Cerebellar nuclear complex (tissue), 1 donor: ENCODE measurements around the gene FAM174C.
"Not testable (repeated sequence)": the region's sequence is repeated elsewhere in the genome, so short reads cannot be mapped to it uniquely, and the experiment has no call there.

Experiments
- DNase-seq, 2 experiments: peaks; one replicate each; lab custom pipeline; 2025; lab: John Stamatoyannopoulos, UW

The FAM174C gene

DNA sequence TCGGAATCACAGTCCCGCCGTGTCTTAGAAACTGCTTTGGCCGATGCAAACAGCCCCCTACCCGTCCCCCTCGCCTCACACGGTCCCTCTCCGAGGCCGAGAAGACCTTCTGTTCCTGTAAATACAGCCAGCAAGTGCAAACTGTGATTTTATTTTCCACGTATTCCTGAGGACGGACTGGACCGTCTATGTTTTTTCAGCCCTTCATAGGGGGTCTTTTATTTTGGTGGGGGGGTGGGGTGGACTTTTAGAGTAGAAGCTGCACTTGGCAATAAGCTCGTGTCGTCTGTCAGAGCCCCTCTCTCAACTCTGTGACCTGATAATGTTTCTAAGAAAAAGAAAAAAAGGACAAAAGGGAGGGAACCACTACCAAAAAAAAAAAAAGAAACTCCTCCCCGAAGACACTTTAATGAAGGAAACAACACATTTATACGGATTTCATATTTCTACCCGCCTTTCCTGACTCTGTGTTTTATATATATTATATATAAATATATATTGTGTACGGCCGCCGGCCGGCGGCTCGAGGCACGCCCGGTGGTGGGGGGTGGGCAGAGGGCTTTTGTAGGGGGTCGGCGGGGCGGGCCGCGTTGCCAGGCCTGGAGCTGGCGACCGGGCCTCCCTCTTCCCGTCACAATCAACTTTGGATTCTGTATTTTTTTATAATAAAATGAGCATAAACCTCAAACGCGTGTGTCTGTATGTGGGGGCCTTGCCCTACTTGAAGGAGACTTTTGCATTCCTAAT is 25.6 kb downstream of the FAM174C start:
- DNase-seq = no peak

DNA sequence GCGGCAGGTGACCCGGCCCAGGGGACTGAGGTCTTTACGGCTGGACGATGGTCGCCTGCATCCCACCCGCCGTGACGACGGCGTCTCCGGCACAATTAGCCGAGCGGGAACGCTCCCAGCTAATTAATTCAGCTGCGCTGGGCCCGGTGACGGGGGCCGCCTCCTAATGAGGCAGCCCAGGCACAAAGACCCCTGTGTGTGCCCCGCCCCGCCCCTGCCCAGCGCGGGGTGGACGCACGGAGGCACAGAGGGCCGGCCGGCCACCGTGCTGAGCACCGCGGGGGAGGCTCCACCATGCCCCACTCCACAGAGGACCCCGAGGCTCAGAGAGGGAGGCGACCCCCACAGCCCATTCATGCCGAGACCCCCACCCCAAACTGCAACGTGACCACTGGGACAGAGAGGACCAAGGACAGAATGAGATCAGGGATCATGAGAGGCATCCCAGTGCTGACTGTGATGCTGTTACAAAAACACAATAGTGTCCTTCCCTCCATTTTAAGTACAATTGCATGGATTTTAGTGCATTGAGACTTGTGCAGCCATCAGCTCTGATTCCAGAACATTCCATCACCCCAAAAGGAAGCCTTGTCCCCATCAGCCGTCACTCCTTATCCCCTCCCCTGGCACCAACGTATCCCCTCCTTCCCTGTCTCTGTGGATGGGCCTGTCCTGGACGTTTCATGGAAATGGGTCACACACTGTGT is 27.4 kb downstream of the FAM174C start:
- no peak for DNase-seq

DNA sequence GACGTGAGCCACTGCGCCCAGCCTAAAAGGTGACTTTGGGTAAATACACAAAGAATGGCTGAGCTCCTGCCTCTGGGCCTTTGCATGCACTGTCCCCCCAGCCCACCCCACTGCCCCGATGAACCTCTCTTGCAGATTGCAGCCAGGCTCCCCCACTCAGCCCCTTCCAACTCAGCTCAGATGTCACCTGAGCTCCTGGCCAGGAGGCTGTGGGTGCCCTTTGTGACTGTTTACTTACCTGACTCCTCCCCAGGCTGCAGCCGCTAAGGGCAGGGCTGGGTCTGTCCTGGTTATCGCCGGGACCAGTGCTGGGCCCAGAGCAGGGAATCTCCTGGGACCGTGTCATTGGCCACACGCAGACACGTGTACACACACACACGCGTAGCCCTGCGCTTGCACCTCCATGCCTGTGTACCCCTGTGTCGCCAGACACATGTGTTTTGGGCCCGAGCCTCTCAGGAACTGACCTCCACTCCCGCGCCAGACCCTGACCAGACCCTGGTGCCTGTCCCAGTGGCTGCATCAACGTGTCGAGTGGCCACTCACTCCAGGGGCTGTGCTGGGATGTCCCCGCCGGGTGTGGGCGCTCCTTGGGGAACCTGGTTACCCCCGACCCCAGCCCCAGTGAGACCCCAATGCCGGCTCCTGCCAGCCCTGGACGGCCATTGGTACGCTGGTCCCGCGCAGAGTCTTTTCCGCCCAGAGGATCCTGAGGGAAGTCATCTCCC is 29.0 kb downstream of the FAM174C start:
- DNase-seq = no peak

DNA sequence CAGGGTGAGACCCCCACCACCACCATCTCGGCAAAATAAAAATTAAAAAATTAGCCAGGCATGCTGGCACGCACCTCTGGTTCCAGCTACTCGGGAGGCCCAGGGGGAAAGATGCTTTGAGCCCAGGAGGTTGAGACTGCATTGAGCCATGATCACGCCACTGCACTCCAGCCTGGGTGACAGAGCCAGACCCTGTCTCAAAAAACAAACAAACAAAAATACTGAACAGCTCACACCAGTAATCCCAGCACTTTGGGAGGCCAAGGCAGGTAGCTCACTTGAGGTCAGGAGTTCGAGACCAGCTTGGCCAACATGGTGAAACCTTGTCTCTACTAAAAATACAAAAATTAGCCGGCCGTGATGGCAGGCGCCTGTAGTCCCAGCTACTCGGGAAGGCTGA is 30.0 kb downstream of the FAM174C start:
- not testable (repeated sequence) for DNase-seq

DNA sequence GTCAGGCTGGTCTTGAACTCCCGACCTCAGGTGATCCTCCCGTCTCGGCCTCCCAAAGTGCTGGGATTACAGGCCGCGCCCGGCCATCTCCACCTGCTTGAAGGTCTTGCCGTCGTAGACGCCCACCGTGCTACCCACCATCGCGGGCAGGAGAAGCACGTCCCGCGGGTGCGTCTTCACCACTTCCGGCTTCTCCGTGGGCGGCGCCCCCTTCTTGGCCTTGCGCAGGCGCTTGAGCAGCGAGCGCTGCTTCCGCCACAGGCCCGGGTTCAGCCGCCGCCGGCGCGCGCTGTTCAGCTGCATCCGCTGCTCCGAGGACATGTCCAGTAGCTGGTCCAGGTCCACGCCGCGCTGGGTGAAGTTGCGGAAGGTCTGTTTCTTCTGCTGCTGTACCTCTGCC is 32.0 kb downstream of the FAM174C start:
- no peak for DNase-seq

DNA sequence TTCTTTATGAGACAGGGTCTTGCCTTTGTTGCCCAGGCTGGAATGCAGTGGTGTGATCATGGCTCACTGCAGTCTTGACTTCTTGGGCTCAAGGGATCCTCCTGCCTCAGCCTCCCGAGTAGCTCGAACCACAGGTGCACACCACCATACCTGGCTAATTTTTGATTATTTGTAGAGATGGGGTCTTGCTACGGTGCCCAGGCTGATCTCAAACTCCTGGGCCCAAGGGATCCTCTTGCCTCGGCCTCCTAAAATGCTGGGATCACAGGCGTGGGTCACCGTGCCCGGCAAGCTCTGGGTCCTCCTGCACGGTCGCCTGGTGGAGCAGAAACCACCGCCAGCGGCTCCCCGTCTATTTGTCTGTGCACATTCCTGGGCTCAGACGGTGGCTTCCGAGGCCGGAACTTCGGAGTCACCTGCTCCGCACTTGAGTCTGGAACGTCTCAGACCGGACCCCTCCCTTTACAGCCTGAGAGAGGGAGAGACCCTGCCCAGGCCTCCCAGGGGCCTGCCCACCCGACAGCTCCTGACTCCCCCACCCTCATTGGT is 32.5 kb downstream of the FAM174C start:
- no peak for DNase-seq

DNA sequence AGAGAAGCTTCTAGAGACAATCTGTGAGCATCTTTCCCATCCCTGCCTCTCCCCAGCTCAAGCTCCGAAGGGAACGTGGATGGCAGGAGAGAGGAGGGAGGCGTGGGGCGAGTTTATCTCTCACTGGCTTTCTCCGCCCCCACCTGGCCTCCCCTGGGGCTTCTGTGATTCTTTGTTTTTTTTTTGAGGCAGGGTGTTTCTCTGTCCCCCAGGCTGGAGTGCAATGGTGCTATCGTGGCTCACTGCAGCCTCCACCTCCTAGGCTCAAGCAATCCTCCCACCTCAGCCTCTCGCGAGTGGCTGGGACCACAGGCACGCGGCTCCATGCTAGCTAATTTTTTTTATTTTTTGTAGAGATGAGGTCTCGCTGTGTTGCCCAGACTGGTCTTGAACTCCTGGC is 33.4 kb downstream of the FAM174C start:
- DNase-seq = no peak

DNA sequence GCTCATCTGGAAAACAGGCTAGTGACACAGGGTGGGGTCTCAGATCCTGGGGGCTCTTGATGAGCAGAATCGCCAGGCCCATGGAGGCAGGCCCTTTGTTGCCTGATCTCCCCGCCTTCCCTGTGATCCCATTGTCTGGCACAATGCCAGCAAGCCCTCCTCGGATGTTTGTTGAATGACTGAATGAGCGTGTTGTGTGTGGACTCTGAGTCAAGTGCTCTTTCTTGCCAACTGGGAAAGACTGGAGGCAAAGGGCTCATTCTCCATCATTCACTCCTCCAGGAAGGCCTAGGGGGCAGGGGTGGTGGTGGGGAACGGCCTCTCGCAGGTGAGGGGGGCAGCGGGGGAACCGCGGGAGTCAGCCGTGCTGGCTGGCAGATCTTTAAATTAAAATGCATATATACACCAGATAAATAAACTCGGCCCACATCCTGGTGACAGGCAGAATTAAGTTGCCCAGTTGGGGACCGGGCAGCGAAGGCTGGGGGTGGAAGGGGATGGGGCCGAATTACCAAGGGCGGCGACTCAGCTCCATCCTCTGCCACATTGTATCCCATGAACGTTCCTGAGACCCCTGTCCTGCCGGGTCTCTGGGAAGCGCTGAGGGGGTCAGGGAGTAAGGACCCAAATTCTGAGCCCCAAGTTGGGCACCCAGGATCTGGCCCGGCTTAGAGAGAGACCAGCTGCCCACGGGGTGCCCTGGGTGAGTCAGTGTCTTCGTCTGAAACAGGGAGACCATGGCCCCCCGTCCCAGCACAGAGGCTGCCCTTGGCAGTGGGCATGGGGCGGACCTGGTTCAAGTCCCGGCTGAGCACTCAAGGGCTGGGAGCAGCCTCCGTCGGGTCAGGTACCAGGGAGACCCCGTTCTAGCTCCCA is 34.9 kb downstream of the FAM174C start:
- DNase-seq = no peak

DNA sequence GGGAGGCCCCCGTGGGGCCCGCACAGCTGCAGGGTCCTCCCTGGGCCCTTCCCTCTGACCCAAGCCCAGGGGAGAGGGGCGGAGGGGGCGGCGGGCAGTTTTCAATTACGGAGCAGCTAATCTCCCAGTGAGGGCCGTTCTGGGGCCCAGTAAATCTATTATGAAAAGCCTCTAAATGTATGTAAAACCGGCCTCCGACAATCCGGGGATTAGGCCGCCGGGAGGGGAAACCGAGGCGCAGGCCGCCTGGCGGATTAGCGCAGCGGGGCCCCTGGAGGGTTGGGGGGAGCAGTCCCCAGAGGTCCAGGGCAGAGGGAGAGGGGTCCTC is 35.5 kb downstream of the FAM174C start:
- no peak for DNase-seq

DNA sequence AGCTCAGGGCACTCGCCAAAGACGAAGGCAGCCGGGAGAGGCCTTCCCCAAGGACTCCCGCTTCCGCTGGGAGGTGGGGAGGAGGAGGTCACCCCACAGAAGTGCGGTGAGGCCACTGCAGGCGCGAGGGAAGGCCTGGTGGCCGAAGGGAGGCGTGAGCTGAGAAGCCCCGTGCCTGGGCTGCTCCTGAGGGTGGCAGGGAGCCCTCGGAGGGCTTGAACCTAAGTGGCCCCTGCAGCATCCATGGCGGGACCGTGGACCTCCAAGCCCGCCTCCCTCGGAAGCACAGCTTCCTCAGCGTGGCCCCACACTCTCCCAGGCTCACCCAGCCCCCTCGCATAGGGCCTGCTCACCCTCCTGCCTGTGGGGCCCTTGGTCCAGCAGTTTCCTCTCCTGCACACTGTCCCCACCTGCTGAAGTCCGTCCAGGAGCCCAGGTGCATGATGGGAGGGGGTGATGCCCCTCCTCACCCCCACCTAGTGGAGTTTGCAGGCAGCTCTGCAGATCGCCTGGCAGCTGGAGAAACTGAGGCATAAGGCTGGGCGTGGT is 36.3 kb downstream of the FAM174C start:
- DNase-seq = no peak

DNA sequence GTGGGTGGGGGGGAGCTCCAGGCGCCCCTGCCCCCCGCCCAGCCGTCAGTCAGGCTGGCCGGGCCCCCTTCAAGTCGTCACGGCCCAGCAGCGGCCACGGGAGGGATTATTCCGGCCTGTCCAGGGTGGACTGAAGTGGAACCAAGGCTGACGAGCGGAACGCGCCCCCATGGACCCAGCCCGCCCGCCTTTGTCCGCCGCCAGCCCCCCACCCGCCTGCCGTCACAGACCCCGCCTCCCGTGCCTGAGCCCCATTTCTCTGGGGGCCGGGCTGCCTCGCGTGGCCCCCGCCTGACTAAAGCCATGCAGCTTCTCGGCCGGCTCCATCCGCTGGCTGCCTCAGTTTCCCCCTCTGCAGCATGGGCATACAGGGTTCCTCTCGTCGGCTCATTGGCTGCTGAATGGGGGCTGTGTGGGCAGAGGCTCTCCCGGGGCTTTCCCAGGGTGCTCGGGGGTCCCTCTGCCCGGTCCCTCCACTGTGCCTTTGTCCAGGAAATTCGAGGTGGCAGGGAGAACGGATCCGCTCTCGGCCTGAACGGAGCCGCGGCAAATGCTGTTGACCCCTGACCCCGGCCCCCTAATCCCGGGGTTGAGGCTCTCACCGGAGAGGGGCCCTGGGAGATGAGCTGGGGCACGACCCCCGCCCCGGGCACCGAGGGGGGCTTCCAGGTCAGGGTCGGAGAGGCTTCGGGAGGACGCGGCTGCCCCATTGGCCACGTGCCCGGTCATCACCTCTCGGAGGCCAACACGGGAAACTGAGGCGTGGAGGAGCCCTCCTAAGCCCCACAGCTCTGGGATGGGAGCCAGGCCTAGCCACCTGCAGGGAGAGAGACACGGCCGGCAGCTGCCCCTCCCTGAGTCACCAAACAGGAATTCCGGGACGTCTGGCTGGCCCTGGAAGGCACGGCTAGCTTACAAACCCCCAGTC is 37.7 kb downstream of the FAM174C start:
- DNase-seq = no peak

DNA sequence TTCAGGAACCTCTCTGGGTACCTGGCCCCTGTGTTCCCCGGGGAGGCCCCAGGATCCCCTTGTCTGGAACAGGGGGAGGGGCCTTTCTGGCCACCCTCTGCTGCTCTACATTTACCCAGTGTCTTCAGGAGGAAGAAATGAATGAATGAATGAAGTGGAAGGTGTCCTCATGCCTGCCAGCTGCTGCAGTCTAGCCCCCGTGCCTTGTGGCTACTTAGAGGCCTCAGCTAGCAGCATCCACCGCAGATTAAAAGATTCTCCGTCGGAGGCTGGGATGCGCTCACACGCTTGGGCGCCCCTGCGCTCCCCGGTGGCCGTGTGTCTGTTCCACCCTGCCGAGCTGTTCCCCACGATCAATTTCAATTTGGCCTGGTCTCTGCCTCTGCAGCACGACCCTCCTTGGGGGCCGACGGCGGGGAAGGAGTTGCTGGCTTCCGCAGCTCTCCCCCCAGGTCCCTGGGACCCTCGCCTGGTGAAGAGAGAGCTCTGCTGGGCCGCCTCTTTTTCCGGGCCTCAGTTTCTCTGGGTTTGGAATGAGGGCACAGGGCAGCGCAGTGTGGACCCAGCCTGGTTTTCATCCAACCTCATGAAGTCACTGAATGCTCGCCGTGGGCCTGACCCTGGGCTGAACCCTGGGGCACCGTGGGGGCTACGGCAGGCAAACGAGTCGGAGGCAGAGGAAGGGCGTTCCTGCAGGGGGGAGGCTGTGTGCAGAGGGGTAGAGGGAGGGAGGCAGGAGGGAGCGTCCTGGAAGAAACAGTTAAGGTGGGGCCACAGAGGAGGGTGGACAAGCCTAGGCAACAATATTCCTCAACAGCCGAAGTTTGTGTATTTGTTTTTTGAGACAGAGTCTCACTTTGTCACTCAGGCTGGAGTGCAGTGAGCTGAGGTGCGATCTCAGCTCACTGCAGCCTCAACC is 38.6 kb downstream of the FAM174C start:
- DNase-seq = no peak

DNA sequence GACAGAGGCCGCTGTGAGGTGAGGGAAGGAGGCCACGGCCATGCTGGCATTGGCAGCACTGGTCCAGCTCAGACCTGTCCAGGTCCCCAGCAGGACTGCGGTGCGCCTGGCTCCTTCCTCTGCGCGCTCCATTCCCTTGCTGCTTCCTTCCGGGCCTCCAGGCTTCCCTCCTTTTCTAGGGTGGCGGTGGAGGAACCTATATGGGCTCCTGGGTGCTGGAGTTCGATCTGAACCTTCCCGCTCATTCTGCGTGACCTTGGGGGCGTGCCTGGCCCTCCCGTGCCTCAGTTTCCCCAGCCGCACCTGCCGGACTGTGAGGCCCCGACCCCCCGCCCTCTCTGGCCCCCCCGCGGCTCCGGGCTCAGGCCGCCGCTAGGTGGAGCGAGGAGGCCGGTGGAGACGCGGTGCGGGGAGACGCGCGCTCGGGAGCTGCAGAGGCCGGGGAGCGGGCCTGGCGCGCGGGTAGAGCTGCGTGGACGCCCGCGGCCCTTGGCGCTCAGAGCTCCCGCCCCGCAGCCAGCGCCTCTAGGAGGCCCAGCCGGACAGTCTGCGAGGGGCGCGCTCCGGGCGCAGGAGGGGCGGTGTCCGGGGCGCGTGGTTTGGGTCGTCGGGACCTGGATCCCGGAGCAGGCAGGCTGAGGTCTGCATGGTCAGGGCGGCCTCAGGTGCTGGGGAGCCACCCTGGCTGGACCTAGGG is 40.3 kb downstream of the FAM174C start:
- peak in 1 of 2 experiments; percentile 10 for DNase-seq

DNA sequence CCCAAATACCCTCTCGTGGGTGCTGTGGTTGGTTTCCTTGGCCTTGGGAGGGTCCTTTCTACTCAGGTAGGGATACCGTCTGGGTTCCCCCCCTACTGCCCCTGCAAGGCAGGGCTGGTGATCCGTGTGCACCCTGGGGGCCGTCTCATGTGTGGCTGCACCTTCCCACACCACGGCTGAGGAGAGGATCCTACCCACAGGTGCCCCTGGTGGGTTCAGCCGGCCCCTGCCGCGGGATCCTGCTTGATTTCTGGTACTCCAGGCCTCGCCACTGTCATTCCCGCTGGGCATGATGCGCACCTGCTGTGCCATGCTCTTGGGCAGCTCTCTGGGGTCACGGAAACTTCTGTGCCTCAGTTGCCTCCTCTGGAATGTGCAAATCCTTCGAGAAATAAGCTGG is 41.1 kb downstream of the FAM174C start:
- no peak for DNase-seq

DNA sequence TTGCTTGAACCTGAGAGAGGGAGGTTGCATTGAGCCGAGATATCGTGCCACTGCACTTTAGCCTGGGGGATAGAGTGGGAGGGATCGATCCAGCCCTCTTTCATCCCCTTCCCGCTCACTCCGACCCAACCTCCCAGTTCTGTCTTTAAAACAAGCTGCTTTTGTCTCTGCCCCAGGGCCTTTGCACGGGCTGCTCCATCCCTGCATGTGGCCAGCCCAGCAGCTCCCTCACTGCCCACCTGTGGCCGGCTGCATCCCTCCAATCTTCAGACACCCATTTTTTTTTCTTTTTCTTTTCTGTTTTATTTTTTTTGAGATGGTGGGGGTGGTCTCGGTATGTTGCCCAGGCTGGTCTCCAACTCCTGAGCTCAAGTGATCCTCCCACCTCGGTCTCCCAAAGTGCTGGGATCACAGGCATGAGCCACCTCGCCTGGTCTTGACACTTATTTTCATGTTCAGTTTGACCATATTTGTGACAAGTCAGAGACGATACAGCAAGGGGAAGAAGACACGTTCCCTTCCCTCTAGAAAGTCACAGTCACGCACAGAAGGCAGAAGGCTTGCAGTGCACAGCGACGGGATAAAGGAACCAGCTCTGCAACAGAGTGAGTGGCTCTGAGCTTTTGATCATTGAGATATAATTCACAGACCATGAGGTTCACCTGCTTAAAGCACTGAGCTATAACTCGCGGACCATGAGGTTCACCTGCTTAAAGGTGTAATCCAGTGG is 42.1 kb downstream of the FAM174C start:
- no peak for DNase-seq

DNA sequence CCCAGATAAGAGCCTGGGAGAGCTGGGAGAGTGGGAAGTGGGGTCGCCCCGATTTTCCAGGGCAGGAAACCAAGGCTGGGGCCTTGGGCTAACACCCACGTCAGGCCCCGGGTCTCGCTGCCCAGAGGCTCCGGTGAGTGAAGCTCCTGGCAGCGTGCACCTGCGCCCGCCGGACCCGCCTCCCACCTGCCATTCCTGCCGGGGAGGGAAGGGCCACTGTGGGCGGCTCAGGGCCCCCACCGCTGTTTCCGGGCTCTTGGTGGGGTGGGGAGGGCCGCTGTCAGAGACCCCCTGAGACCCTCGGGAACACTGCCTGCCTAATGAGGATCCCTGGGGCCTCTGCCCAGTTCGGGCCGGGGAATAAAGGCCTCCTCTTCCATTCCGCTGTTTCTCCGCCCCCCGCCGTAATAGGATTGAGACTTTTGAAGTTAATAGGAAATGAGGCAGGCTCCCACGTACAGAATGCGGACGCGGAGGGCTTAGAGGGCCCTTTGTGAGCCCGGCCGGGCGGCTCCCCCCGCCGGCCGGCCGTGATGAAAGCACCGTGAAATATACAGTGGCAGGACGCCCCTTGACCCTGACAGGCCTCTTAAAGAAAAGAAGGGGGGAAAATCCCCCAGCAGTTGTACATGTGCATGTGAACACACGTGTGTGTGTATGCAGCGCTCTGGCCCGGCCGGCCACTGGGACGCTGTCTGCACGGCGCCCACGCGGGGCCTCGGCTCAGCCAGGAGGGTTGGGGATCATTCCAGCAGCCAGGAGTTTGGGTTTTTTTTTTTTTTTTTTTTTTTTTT is 43.5 kb downstream of the FAM174C start:
- DNase-seq = no peak

DNA sequence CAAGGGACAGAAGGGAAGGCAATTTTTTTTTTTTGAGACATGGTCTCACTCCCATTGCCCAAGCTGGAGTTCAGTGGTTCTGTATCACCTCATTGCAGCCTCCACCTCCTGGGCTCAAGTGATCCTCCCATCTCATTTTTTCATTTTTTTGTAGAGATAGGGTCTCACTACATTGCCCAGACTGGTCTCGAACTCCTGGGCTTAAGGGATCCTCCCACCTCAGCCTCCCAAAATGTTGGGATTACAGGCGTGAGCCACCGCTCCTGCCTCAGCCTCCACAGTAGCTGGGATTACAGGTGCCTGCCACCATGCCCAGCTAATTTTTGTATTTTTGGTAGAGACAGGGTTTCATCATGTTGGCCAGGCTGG is 44.9 kb downstream of the FAM174C start:
- not testable (repeated sequence) for DNase-seq
